Psoas muscle (tissue), 8 donors: ENCODE data around the gene AATF. TPM values are rescaled to one million over a fixed set of nuclear protein-coding genes. Genes with fewer than 3 reads are reported as not detected.

Experiments used
- ATAC-seq, 4 donors: fragments of 200-7000 bp; cut with Tn5 transposase; one replicate each; pipeline ENCODE4 v1.9.1; 2020; ENCODE audit warnings: moderate library complexity in 3 of 4, mild to moderate bottlenecking in 2 of 4
- DNase-seq, 2 donors: peaks; one replicate each; pipeline ENCODE4 v3.0.0-alpha.2; 2020
- H3K27ac ChIP-seq: fragments of 200-600 bp; one replicate; pipeline ENCODE4 v1.8.0; 2022
- H3K27me3 ChIP-seq, 3 donors: fragments of 200-600 bp in 1 of 3; one replicate each; pipeline versions ENCODE4 v1.6.1 to v1.8.0; 2013 to 2022; ENCODE audit warnings: low read length in 2 of 3, mild to moderate bottlenecking in 2 of 3, moderate library complexity in 1 of 3; ENCODE audit not compliant: insufficient read depth in 3 of 3
- H3K36me3 ChIP-seq, 2 donors: fragments of 200-600 bp in 1 of 2; one replicate each; pipeline versions ENCODE4 v1.6.1 to v1.8.0; 2013 to 2022; ENCODE audit warnings: low read depth in 1 of 2, mild to moderate bottlenecking in 1 of 2, moderate library complexity in 1 of 2; ENCODE audit not compliant: insufficient read depth in 1 of 2
- H3K4me1 ChIP-seq: fragments of 200-600 bp; one replicate; pipeline ENCODE4 v1.8.0; 2022
- H3K4me3 ChIP-seq: fragments of 200-600 bp; one replicate; pipeline ENCODE4 v1.8.0; 2022; ENCODE audit warnings: mild to moderate bottlenecking
- H3K9me3 ChIP-seq: fragments of 200-600 bp; one replicate; pipeline ENCODE4 v1.8.0; 2022
- WGBS, 3 donors: extraction: QIAGEN DNeasy Blood & Tissue Kit; methylation state at CpG; one replicate each; pipeline versions ENCODE4 v1.1.6 to v1.1.7; 2013; 5-methylcytosine and 5-hydroxymethylcytosine counted together
- intact Hi-C, 2 donors: fragments of 100-400 bp; cut with DNase I; formaldehyde crosslinking; loops; one replicate each; pipeline versions ENCODE4 v1.11.0 to v1.14.2; 2022
- long read RNA-seq, 2 donors: library from polyadenylated mRNA; unstranded; transcript quantifications; one replicate each; pipeline ENCODE4 v2.0.0, GENCODE V29; 2021
- polyA plus RNA-seq, 3 donors: library from polyadenylated mRNA; stranded (reverse); fragments of 200-250 nt; gene quantifications; one replicate each; pipeline ENCODE4 v1.2.3, GENCODE V29; 2013
- total RNA-seq, 4 donors: library from RNA; stranded (reverse); fragmentation: NEBNext Ultra II Directional in 2 of 4; extraction: Animal tissue kit (Norgen Biotek cat#: 25700) in 2 of 4; gene quantifications; one replicate each; pipeline versions ENCODE4 v1.2.1 to v1.2.4, GENCODE V29; 2021 to 2023
- TF ChIP-seq, protein P1 (sequence below): fragments of 200-600 bp; IDR thresholded peaks from one replicate; pipeline ENCODE4 v1.8.0; 2022; ENCODE audit warnings: antibody characterized with exemption
- donor health status: healthy with polysubstance abuse.
- donor health status: DM: no; HTN: no; CAD: no; lungs with moderate emphysema.
- donor health status: Bipolar disorder and iron deficiency.
- donor health status: healthy.
- donor health status: DM: yes; HTN: yes; CAD: no.
- donor health status: DM: no; HTN: no; CAD: no.
- donor health status: DM: no; HTN: no; CAD: no.
- donor health status: DM: yes; HTN: yes; CAD: no.

The AATF gene, protein sequence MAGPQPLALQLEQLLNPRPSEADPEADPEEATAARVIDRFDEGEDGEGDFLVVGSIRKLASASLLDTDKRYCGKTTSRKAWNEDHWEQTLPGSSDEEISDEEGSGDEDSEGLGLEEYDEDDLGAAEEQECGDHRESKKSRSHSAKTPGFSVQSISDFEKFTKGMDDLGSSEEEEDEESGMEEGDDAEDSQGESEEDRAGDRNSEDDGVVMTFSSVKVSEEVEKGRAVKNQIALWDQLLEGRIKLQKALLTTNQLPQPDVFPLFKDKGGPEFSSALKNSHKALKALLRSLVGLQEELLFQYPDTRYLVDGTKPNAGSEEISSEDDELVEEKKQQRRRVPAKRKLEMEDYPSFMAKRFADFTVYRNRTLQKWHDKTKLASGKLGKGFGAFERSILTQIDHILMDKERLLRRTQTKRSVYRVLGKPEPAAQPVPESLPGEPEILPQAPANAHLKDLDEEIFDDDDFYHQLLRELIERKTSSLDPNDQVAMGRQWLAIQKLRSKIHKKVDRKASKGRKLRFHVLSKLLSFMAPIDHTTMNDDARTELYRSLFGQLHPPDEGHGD
- 10 to 100 TPM; 23.5 to 40.6 (median 36.6) TPM for total RNA-seq
- 10 to 100 TPM; 41.4 to 54.8 (median 52.8) TPM for polyA plus RNA-seq
- long read RNA-seq, donor 1, transcript AATF-208 (12 exons, 2,141 nt) = major isoform, 31 of 33 reads
- long read RNA-seq, donor 1, partial matches to known transcripts = 0 of 33 reads
- long read RNA-seq, donor 1, other reads (novel, unspliced or antisense) = 2 of 33 reads
- long read RNA-seq, donor 2, transcript AATF-208 (12 exons, 2,141 nt) = major isoform, 60 of 68 reads
- long read RNA-seq, donor 2, partial matches to known transcripts = 2 of 68 reads
- long read RNA-seq, donor 2, other reads (novel, unspliced or antisense) = 6 of 68 reads

DNA sequence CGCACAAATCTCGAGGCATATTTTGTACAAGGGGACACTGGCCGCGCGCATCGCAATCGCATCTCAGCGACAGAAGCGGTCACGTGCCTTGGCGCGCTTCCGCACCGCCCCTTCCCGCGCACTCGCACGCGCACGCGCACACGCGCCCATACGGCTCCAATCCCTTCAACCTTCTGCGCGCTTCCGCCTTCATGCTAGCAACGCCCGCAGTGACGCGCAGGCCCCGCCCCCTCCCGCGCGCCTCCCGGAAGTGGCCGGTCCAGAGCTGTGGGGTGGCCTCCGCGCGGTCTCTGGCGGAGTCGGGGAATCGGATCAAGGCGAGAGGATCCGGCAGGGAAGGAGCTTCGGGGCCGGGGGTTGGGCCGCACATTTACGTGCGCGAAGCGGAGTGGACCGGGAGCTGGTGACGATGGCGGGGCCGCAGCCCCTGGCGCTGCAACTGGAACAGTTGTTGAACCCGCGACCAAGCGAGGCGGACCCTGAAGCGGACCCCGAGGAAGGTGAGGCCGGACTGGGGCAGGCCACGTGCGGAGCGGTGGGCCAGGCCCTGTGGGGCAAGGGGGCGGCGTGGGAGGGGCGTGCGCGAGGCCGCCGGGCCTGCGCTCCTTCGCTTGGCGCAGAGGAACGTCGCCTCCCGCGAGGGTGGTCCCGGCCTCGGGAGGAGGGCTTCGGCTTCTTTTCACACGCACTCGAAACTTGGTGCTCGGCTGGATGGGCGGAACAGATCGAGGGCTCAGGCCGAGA is at the start of gene AATF:
TSS of gene AATF (plus strand) at position 238 of the 744 bp plus-strand sequence. CDS start at position 410, 172 bp downstream.
- Histone ChIP-seq H3K4me1 (peaks cover 21% of the 10 kb centered on the region), H3K4me3 (peak within 1 kb of the TSS; percentile 74), H3K27me3 (peaks cover 5 to 41% (median 15%) of the 10 kb centered on the region in 3 donors), H3K27ac (peak within 1 kb of the TSS; percentile 90), H3K36me3 (peaks cover 14 to 37% of the 10 kb centered on the region in 2 donors), H3K9me3 (no peaks in the 10 kb centered on the region)
- TF ChIP-seq, protein P1, sequence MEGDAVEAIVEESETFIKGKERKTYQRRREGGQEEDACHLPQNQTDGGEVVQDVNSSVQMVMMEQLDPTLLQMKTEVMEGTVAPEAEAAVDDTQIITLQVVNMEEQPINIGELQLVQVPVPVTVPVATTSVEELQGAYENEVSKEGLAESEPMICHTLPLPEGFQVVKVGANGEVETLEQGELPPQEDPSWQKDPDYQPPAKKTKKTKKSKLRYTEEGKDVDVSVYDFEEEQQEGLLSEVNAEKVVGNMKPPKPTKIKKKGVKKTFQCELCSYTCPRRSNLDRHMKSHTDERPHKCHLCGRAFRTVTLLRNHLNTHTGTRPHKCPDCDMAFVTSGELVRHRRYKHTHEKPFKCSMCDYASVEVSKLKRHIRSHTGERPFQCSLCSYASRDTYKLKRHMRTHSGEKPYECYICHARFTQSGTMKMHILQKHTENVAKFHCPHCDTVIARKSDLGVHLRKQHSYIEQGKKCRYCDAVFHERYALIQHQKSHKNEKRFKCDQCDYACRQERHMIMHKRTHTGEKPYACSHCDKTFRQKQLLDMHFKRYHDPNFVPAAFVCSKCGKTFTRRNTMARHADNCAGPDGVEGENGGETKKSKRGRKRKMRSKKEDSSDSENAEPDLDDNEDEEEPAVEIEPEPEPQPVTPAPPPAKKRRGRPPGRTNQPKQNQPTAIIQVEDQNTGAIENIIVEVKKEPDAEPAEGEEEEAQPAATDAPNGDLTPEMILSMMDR = no peak
- DNase-seq (peak; percentile 97 to 98), ATAC-seq (peak; percentile 99 to 100 (median 100))
- WGBS, 3 donors = 0 to 1% (median 0%) methylated on average over 81 to 90 of the region's 90 CpGs
- intact Hi-C loops = loop anchor here in 1 of 2 donors (10.0 kb wide), 2 partner anchors 314 to 414 kb away; partner anchors contain the start of genes MYO19 and PIGW

DNA sequence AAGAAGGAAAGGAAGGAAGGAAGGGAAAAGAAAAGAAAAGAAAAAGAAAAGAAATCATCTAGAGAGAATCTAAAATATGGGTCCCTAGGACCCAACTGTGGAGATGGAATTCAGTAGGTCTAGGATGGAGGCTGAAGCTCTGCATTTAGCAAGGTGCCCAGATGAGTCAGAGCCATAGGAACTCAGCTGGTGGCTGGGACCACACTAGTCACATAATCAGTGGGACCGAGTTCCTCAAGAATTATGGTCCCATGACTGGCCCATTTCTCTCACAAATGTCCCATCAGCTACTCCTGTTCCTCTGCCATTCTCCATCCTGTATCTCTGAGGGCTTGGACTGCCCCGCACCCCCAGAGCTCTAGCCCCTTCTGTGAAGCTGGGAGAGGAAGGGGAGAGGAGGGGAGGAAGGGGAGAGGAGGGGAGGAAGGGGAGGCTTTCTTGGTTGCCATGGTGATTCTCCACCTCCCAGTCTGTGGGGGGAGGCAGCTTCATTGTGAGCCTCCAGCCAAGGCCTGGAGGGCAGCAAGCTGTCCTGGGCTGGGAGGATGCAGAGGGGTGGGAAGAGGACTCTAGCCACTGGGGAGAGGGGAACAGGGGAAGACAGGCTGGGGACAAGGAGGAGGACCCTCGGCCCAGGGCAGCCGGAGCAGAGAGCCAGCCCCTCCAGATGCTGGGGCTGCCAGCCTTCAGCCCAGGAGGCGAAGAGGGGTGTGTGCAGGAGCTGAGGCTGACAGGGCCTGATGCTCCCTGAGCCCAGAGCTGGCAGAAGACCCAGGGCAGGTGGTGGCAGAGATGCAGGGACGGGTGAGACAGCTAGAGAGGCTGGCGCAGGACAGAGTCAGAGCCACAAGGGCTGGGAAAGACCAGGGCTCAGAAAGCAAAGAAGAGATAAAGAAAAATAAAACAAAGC is 49.2 kb upstream of the AATF start:
- H3K4me1 ChIP-seq = no peaks in the 10 kb centered on the region
- no peak overlapping the region for H3K4me3 ChIP-seq
- H3K36me3 ChIP-seq = no peaks in the 10 kb centered on the region
- intact Hi-C loops = no loop called here
- no peak for ATAC-seq
- TF ChIP-seq, protein P1 = no peak
- WGBS, 3 donors = 43 to 52% (median 43%) methylated on average over 7 of the region's 7 CpGs
- H3K27ac ChIP-seq = no peak overlapping the region
- H3K27me3 ChIP-seq = peaks cover 0 to 21% (median 3%) of the 10 kb centered on the region in 3 donors
- no peak for DNase-seq
- H3K9me3 ChIP-seq = no peaks in the 10 kb centered on the region

DNA sequence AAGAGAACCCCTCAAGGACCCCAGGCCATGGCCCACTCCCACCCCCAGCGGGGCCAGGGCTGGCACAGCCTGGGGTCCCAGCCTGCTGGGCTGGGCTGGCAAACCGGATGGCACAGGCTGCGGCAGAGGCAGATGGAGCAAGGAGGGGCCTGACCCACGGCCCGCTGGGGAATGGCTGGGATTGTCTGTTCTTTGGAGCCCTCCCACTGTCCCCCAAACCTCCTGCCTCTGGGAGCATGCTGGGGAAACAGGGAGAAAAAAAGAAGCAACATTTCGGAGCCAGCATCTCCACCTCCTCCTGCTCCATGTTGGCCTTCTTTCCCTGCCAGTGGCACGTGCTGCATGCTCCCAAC is 48.6 kb upstream of the AATF start:
- no peak for ATAC-seq

More for the DNA sequence above, 48.6 kb upstream of the AATF start:
- no peaks in the 10 kb centered on the region for H3K9me3 ChIP-seq
- H3K27ac ChIP-seq = no peak overlapping the region
- WGBS, 3 donors = 36 to 43% (median 37%) methylated on average over 5 to 7 of the region's 7 CpGs
- DNase-seq = no peak
- no peak overlapping the region for H3K4me3 ChIP-seq
- intact Hi-C loops = no loop called here
- H3K27me3 ChIP-seq = peaks cover 0 to 21% (median 3%) of the 10 kb centered on the region in 3 donors
- TF ChIP-seq, protein P1 = no peak
- H3K4me1 ChIP-seq = no peaks in the 10 kb centered on the region
- no peaks in the 10 kb centered on the region for H3K36me3 ChIP-seq
